Thyroid gland (tissue), 4 donors: Measurements from ENCODE around the gene KRTAP9-3. TPM values are rescaled to one million over a fixed set of nuclear protein-coding genes. Genes with fewer than 3 reads are reported as not detected.
"Not testable (repeated sequence)": the region's sequence is repeated elsewhere in the genome, so short reads cannot be mapped to it uniquely, and the experiment has no call there.

Experiments used
- DNase-seq, 2 donors: peaks; one replicate each; pipeline ENCODE4 v3.0.0-alpha.2; 2019
- H3K27ac ChIP-seq, 3 donors: fragments of 200-600 bp; sonication (generic); 1 replicate in 2 of 3; 2 replicates in 1 of 3; pipeline ENCODE4 v1.5.1; 2016 to 2019; ENCODE audit warnings: mild to moderate bottlenecking in 1 of 3, moderate library complexity in 1 of 3
- H3K27me3 ChIP-seq: fragments of 200-600 bp; sonication (generic); one replicate; pipeline ENCODE4 v1.5.1; 2019
- H3K36me3 ChIP-seq, 2 donors: fragments of 200-600 bp; sonication (generic); one replicate each; pipeline ENCODE4 v1.5.1; 2016 to 2019
- H3K4me1 ChIP-seq, 2 donors: fragments of 200-600 bp; sonication (generic); one replicate each; pipeline ENCODE4 v1.5.1; 2017 to 2019
- H3K4me3 ChIP-seq, 3 donors: fragments of 200-600 bp; sonication (generic); replicated peaks in 1 of 3; 1 replicate in 2 of 3; 2 replicates in 1 of 3; pipeline ENCODE4 v1.5.1; 2016; ENCODE audit warnings: mild to moderate bottlenecking in 1 of 3
- H3K9me3 ChIP-seq: fragments of 200-600 bp; sonication (generic); one replicate; pipeline ENCODE4 v1.5.1; 2017
- POLR2A ChIP-seq, 2 donors: fragments of 450-650 bp; IDR thresholded peaks; one replicate each; pipeline ENCODE4 v1.6.1; 2017; ENCODE audit warnings: antibody characterized with exemption in 2 of 2, mild to moderate bottlenecking in 2 of 2, moderate library complexity in 1 of 2
- WGBS, 2 donors: methylation state at CpG; one replicate each; pipeline ENCODE4 v1.1.5; 2017; 5-methylcytosine and 5-hydroxymethylcytosine counted together
- intact Hi-C: fragments of 100-400 bp; cut with DNase I; formaldehyde crosslinking; loops from one replicate; pipeline ENCODE4 v1.15.1; 2023
- total RNA-seq, 4 donors: library from RNA; depleted of rRNA; stranded (reverse); fragments of >200 nt; gene quantifications; one replicate each; pipeline ENCODE4 v1.2.3, GENCODE V29; 2016
- TF ChIP-seq, protein P1 (sequence below), 6 experiments: fragments of 200-600 bp in 3 of 6; fragments of 450-650 bp in 3 of 6; sonication (generic) in 3 of 6; IDR thresholded peaks; one replicate each; pipeline ENCODE4 v1.5.1; 2016 to 2019; ENCODE audit warnings: antibody characterized with exemption in 6 of 6, mild to moderate bottlenecking in 2 of 6, inconsistent platforms in 1 of 6, moderate library complexity in 1 of 6

Gene KRTAP9-3
- total RNA-seq, 4 donors from 2014 or later, result not detected

GRCh38 chr17:41215681-41216080 is 16.6 kb upstream of the KRTAP9-3 start:
- Histone ChIP-seq H3K4me1 (no peaks in the 10 kb centered on the region), H3K9me3 (no peaks in the 10 kb centered on the region), H3K4me3 (no peak overlapping the region), H3K27me3 (no peaks in the 10 kb centered on the region), H3K27ac (no peak overlapping the region), H3K36me3 (no peaks in the 10 kb centered on the region)
- intact Hi-C loops, result no loop called here
- 77 to 79% methylated on average over 1 of the region's 1 CpG for WGBS, 2 donors
- no peak for TF ChIP-seq POLR2A (IDR thresholded peaks at IDR 0.05)
- TF ChIP-seq, protein P1, sequence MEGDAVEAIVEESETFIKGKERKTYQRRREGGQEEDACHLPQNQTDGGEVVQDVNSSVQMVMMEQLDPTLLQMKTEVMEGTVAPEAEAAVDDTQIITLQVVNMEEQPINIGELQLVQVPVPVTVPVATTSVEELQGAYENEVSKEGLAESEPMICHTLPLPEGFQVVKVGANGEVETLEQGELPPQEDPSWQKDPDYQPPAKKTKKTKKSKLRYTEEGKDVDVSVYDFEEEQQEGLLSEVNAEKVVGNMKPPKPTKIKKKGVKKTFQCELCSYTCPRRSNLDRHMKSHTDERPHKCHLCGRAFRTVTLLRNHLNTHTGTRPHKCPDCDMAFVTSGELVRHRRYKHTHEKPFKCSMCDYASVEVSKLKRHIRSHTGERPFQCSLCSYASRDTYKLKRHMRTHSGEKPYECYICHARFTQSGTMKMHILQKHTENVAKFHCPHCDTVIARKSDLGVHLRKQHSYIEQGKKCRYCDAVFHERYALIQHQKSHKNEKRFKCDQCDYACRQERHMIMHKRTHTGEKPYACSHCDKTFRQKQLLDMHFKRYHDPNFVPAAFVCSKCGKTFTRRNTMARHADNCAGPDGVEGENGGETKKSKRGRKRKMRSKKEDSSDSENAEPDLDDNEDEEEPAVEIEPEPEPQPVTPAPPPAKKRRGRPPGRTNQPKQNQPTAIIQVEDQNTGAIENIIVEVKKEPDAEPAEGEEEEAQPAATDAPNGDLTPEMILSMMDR (IDR thresholded peaks at IDR 0.05), result no peak
- no peak for DNase-seq

DNA sequence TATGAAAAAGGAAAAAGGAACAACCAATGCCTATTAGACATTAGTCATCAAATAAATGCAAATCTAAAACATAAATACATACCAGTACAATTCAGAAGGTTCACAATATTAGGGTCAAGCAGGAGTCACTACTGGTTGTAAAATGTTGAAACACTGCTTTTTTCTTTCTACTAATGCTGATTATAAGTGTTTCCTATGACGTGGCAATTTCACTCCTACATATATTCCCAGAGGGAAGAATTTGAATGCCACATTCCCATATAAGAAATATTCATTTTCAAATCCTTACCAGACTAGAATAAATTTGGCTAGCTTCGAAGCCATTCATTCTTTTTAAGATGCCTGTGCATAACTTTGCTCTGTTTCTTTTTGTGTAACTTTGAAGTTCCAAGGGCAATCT is 8.4 kb upstream of the KRTAP9-3 start:
- Histone ChIP-seq H3K36me3 (no peaks in the 10 kb centered on the region), H3K4me1 (no peaks in the 10 kb centered on the region), H3K4me3 (no peak overlapping the region), H3K9me3 (no peaks in the 10 kb centered on the region), H3K27me3 (no peaks in the 10 kb centered on the region), H3K27ac (no peak overlapping the region)
- intact Hi-C loops, result no loop called here
- no peak for DNase-seq
- 76 to 77% methylated on average over 2 of the region's 2 CpGs for WGBS, 2 donors
- TF ChIP-seq, protein P1 (IDR thresholded peaks at IDR 0.05), result no peak
- no peak for TF ChIP-seq POLR2A (IDR thresholded peaks at IDR 0.05)

GRCh38 chr17:41226051-41226450 is 6.2 kb upstream of the KRTAP9-3 start:
- Histone ChIP-seq H3K4me3 (no peak overlapping the region), H3K27me3 (no peaks in the 10 kb centered on the region), H3K4me1 (no peaks in the 10 kb centered on the region), H3K27ac (no peak overlapping the region), H3K36me3 (no peaks in the 10 kb centered on the region), H3K9me3 (no peaks in the 10 kb centered on the region)
- no peak for DNase-seq
- intact Hi-C loops, result no loop called here
- WGBS, 2 donors, result 90 to 97% methylated on average over 6 of the region's 6 CpGs
- TF ChIP-seq, protein P1 (IDR thresholded peaks at IDR 0.05), result no peak
- no peak for TF ChIP-seq POLR2A (IDR thresholded peaks at IDR 0.05)

GRCh38 chr17:41226598-41227095 is 5.6 kb upstream of the KRTAP9-3 start, which contains the start of gene KRTAP9-2:
Gene KRTAP9-2, plus strand, starts transcription at chr17:41226648. Its CDS starts 7 bp downstream, at chr17:41226655.
- H3K27me3 ChIP-seq, H3K27ac ChIP-seq, DNase-seq, H3K4me3 ChIP-seq, H3K9me3 ChIP-seq, intact Hi-C loops, H3K4me1 ChIP-seq, H3K36me3 ChIP-seq: not testable (repeated sequence)
- WGBS, 2 donors, result 83% methylated on average over 1 of the region's 4 CpGs; no CpG with 5 or more reads in 1 of the 2 donors

GRCh38 chr17:41230094-41230493 is 2.2 kb upstream of the KRTAP9-3 start:
- H3K9me3 ChIP-seq, result no peaks in the 10 kb centered on the region
- no peak for TF ChIP-seq POLR2A (IDR thresholded peaks at IDR 0.05)
- TF ChIP-seq, protein P1 (IDR thresholded peaks at IDR 0.05), result no peak
- intact Hi-C loops, result no loop called here

GRCh38 chr17:41231731-41232130 is 518 bp upstream of the KRTAP9-3 start:
- Histone ChIP-seq H3K9me3 (no peaks in the 10 kb centered on the region), H3K27me3 (no peaks in the 10 kb centered on the region), H3K4me1 (no peaks in the 10 kb centered on the region), H3K4me3 (no peak overlapping the region), H3K36me3 (no peaks in the 10 kb centered on the region), H3K27ac (no peak overlapping the region)
- intact Hi-C loops, result no loop called here
- TF ChIP-seq, protein P1 (IDR thresholded peaks at IDR 0.05), result no peak
- no peak for TF ChIP-seq POLR2A (IDR thresholded peaks at IDR 0.05)
- DNase-seq, result no peak
- 89 to 93% methylated on average over 6 of the region's 6 CpGs for WGBS, 2 donors

More at GRCh38 chr17:41230094-41230493, 2.2 kb upstream of the KRTAP9-3 start:
- Histone ChIP-seq H3K36me3 (no peaks in the 10 kb centered on the region), H3K27me3 (no peaks in the 10 kb centered on the region), H3K4me3 (no peak overlapping the region), H3K4me1 (no peaks in the 10 kb centered on the region), H3K27ac (no peak overlapping the region)
- DNase-seq, result no peak

DNA sequence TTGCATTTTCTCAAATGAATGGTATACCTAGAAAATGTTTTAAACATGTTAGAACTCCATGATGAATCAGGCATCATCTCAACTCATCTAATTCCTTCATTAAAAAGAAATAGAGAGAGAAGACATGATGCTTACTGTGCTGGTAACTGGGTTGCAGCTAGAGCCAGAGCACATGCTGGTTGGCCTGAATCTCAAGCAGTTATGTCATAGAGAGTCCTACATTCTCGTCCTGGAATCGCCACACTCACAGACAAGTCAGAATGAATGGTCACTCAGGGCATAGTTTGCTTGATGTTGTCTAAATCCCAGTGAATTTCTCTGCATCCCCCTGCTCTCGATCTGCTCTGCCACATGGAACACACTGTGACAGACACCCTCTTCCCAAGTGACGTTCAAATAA is 4.9 kb downstream of the KRTAP9-3 start:
- WGBS, 2 donors, result 62 to 65% methylated on average over 4 of the region's 4 CpGs
- H3K27ac ChIP-seq, H3K9me3 ChIP-seq, H3K4me3 ChIP-seq, H3K4me1 ChIP-seq, intact Hi-C loops, H3K27me3 ChIP-seq, DNase-seq, H3K36me3 ChIP-seq: not testable (repeated sequence)

DNA sequence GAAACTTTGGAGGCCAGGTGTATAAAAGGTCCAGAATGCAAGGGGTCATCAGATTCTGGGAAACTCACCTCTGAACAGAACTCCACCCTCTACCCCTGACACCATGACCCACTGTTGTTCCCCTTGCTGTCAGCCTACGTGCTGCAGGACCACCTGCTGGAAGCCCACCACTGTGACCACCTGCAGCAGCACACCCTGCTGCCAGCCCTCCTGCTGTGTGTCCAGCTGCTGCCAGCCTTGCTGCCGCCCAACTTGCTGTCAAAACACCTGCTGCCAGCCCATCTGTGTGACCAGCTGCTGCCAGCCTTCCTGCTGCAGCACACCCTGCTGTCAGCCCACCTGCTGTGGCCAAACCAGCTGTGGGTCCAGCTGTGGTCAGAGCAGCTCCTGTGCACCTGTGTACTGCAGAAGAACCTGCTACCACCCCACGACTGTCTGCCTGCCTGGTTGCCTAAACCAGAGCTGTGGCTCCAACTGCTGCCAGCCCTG is 5.7 kb downstream of the KRTAP9-3 start, which contains the start of gene KRTAP9-8:
KRTAP9-8 (plus strand) TSS at position 51 of the 489 bp plus-strand sequence; CDS start at position 104, 53 bp downstream.
- 37 to 81% methylated on average over 2 of the region's 3 CpGs for WGBS, 2 donors
- H3K27ac ChIP-seq, H3K9me3 ChIP-seq, DNase-seq, H3K27me3 ChIP-seq, H3K36me3 ChIP-seq, H3K4me1 ChIP-seq, H3K4me3 ChIP-seq, intact Hi-C loops: not testable (repeated sequence)
